NOMO-1 treated with dmso at 0.1 percent for 144 hours (cell line): Measurements from ENCODE around the gene PRADC1.

Experiments used
- DNase-seq: peaks from one replicate; lab custom pipeline; 2025; ENCODE audit not compliant: unreplicated experiment; lab: John Stamatoyannopoulos, UW

The PRADC1 gene

DNA sequence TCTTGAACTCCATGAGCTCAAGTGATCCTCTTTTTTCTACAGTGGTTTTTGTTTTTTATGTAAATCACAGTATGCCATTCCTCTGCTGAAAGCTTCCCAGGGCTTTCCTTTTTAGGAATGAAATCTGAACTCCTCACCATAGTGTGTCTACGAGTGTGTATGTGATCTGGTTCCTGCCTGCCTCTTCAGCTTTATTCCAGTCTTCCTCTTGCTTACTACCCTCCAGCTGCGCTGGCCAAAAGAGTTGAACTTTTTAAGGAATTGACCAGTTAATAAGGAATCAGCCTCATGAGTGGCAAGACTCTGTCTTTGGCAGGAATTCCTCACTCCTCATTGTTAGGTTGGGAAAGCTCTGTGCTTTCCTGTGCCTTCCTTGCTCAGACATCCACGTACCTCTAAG, 5.1 kb upstream of the PRADC1 start:
- no peak for DNase-seq

DNA sequence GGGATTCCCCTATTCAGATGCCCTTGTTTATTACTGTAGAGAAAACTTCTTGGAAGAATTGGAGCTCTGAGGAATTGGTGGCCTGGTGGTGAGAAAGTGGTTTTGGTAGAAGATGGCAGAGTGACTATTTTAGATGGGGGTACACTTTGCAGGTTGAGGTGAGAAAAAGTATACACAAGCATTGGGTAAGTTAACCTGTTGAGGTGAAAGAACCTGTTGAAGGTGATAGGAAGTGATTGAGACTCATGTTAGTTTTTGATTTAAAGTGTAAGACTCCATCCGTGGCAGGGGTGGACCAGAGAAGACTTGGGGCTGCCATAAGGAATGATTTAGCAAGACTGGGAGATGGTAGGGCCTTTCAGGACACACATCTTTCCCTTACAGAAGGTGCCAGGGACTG, 4.1 kb upstream of the PRADC1 start:
- no peak for DNase-seq

DNA sequence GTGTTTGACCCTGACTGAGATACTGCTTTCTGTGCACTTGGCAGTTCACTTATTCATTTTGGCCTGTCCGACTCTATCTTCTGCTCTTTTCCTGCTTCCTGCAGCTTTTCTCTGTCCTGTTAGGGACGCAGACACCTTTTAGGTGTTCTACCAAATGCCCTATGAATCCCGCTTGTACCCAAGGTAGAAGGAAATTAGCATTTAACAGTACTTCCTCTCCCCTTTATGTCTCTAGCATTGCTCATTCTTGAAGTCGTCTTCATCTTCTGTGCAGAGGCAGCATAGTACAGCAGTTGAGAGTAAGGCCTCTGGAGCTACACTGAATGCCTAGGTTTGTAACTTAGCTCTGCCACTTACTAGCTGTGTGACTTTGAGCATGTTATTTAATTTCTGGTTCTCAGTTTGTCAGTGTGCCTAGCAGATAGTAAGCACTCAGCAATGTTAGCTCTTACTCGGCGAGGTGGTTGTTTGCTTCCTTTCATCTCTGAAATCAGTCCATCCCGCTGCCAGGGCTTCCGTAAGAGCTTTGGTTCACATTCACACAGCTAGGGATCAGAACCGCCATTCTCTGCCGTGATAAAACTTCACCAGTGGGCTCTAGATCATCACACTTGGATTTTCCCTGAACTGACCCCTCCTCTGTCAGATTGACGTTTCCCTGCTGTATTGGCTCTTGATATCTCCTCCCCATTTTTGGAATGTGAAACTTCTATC, 2.4 kb upstream of the PRADC1 start:
- no peak for DNase-seq

DNA sequence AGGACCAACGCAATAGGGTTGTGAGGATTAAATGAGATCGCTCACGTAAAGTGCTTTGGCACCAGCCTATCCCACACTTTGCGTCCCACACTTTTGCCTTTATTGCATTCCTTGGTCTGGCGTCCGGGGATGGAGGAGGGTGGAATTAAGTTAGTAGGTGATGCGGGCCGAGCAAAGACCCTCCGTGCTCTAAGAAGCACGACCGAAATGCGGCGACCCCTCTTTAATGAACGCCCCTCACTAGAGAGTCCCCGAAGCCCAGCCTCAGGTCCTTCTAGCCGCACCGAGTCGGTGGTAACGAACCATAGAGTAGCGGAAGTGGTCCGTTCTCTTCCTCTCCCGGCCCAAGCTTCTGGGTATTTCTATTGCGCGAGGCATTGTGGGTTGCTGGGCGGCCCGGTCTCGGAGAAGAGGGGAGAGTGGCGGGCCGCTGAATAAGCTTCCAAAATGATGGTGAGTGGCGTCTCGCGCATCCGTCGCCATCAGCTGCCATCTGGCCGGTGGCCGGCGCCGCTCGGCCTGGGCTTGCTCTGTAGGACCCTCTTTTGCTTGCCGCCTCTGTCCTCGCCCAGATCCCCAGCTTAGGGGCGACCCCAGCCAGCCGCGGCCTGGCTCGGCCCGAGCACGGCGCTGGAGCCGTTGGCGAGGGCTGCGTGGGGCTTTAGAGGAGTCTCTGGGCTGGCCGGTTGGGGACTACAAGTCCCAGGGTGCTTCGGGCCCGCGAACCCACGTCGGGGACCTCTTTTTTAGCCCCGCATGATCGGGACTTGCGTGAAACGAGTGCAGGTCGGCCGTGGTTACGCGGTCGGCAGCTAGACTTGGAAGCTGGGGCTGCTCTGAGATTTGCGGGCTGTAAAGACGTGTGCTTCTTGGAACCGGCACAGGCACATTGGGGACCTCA, 1.1 kb upstream of the PRADC1 start, which contains the start of gene CCT7:
Gene CCT7 (plus strand): TSS at position 377 of the 901 bp plus-strand sequence. CDS start 71 bp downstream, at position 448.
- peak; percentile 79 for DNase-seq

DNA sequence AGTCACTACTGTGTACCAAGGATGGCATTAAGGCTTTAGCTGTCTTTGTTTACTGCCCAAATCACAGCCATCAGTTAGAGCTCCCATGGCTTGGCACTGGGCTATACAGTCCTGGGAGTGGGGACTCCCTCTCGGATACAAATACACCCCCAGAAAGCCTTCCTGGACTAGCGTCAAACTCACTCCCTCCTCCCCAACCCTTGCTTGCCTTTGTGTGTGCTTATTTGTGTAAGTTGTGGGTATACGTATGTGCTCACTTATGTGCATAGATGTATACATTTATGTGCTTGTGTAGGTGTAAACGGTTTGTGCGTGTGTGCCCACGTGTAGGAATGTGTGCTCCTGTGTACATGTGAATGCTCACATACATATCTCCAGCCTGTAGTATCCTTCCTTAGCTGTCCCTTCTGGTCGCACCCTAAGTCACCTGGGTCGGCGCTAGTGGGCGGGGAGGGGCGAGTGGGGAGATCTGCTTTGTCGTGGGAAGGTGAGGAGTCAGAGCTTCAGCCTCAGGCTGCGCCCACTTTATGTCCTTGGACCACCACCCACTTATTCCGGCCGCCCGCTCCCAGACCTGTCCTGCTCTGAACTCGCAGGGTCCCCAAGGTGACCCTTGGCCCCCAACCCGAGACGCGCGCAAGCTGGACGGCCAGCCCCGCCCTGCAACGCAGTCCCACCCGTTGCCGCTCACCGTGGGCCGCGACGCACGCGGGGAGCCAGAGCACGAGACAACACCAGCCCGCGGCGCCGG, 461 bp downstream of the PRADC1 start:
- DNase-seq = no peak

DNA sequence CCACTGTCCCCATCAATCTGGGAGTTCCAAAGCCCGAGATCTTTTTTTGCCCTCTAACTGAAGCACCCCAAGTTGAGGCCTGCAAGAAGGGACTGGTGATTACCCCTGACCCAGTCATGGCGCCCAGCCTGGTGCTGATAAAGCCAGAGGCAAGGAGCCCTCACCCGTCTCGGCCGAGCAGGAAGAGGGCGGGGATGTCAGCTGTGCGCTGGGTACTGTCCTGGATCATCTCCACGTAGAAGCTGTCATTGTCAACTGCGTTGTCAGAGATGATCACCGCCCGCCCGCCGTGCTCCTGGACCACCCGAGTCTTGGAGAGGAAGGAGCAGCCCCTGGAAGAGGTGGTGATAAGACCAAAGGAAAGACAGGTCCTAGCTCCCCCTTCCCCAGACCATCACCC, 4.4 kb downstream of the PRADC1 start:
- DNase-seq = no peak

DNA sequence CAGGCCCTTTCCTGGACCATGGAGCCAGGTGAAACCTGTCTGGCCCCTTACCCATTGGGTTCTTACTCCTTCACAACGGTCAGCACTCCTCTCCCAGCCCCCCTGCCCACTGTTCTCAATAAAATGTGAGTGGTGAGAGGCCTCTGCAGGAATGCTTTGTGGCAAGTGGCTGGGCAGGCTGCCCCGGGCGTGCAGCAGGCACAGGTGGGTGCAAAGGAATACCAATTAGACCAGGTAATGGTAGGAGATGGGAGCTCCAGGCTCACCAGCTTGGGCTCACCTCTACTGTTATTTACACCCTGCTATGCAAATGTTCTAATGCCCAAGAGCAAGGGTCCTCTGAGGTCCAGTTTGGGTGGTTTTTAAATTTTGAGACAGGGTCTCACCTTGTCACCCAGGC, 6.0 kb downstream of the PRADC1 start:
- DNase-seq = no peak

DNA sequence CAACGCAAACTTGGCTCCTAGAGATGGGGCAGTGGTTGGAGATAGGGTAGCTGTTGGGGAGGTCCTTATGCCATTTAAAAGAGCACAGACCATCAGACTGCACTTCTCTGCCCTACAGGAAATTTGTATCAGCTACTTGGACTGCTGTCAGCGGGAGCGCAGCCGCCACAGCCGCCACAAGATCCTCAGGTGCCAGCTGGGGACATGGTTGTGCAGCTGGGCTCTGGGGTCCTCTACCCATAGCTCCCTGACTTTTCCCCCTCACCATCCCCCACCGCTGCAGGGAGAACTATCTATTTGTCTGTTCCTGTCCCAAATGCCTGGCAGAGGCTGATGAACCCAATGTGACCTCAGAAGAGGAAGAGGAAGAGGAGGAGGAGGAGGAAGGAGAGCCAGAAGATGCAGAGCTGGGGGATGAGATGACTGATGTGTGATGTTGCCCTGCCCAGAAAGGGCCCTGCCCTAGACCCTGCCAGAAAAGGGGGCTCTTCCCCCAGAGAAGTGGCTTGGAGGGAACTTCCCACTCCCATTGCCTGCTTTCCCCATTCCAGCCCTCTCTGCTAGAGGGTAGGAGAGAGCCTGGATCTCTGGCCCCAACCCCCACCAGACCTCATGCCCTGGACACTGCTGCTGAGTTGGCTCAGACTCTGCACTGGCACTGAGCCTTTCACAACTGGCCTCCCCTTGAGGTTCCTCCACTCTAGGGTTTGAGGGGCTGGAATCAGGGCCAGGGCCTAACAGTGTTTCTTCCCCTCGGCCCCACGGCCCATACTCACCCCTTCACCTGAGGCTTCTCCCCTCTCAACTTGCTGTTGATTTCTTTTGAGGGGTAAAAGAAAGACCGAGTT, 7.3 kb downstream of the PRADC1 start:
- no peak for DNase-seq

DNA sequence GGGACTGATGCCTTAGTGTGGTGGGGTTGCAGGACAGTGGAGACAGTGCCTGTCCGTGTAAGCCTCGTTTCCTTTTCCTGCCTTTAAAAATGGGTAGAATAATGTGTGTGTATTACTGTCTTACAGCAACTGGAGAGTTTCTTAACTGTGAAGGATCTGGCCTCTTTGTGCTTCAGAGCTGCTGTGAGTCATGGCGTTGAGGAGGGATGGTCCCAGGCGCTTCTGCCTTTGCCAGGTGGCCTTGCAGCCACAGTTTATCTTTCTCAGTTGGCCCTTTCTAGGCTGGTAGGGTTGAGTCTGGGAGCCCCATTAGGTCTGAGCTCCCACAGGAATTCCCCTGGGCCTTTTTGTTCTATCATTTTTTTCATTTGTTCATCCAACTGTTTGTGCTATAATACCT, 9.2 kb downstream of the PRADC1 start:
- no peak for DNase-seq

DNA sequence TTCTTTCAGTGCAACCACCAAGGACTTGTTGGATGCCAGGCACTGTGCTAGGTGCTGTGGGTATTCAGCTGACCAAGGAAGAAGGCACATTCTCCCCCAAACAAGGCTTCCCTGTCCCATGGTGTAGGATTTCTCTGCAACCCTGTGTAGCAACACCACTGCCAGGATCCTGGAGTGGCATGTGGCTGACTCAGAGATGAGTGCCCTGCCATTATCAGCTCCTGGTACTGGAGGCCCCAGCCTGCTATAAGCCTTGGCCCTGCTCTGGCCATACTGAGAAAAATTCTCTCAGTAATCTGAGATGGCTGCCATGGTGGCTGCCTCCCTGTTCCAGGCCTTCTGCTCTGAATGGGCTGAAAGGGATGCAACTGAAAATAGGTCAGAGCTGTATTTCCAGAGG, 14.7 kb downstream of the PRADC1 start:
- no peak for DNase-seq

DNA sequence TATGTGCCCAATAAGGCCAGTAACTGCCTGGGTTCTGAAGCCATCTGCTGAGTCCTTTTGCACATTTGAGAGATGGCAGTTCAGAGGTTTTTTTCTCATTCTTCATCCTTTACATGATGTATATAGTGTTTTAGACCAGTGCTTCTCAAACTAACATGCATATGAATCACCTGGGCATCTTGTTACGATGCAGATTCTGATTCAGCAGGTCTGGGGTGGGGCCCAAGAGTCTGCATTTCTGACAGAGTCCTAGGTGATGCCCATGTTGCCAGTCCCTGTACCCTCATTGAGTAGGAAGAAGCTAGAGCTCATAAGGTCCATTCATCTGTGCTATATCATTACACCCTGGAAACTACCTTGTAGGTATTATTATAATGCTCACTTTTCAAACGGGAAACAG, 15.2 kb downstream of the PRADC1 start:
- no peak for DNase-seq

DNA sequence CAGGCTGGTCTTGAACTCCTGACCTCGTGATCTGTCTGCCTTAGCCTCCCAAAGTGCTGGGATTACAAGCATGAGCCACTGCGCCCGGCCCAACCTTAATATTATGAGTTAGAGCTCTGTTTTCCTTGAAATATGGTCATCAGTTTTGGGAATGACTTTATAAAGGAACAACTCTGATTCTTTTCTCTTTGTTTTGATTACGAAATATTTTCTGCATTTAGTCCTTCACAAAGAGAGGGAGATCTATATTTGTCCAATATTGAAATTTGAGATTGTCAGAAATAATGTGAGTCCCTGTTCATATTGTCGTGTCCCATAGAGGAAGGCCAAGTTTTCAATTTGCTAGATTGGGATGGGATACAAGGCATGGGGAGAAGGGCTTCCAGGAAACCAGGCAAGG, 15.9 kb downstream of the PRADC1 start:
- DNase-seq = no peak

DNA sequence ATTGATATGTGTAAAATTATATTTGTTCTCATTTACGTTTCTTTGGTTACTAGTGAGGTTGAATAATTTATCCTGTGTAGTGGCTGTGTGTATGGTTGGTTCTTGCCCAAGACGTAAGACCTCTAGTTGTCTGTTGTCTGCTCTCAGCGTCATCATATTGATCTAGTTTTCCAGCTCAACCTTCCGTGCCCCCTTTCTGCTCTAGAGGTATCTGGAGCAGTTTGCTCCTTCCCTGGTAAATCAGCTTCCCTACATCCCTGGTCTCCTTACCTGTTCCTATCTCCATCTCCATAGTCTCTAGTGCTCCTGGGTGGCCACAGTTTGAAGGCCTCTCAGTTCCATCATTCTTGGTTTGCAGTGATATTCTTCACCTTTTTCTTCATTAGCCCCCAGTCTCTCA, 17.8 kb downstream of the PRADC1 start:
- no peak for DNase-seq

DNA sequence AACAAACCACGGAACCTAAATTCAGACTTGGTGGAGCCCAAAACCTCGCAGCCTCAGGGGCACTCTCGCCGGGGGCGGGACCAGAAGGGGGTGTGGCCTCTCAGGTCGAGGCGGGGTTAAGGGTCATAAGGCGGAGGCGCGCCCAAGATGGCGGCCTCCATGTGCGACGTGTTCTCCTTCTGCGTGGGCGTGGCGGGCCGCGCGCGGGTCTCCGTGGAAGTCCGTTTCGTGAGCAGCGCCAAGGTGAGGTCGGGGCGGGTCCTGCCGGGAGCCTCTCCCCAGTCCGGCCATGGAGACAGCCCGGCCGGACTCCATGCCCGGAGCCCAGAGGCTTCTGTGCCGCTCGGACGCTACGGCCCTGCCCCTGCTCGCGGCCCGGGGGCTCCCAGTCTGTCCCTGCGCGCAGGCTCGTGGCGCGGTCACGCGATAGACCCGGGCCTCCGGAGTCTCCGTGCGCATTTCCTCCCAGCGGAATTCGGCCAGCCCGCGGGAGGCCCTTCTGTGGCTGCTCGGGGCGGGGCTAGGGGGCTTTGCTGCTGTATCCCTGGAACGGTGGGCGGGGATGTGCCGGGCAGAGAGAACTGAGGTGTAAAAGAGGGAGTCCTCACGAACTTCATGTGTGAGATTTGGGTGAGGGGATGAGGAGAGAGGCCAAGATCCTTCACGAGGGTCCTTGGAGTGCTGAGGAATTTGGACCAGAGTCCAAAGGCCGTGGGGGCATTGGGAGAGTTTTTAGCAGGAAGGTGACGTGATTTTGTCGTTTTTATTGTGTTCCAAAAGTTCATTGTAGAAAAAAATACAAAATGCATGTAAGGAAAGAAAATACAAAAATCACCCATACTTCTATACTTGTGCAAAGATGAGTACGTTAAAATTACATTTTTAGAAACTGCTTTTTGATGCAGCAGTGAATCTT, 18.7 kb downstream of the PRADC1 start, which contains the start of gene SMYD5:
Gene SMYD5 (plus strand): TSS at position 126 of the 916 bp plus-strand sequence. CDS start 22 bp downstream, at position 148.
- peak; percentile 75 for DNase-seq

DNA sequence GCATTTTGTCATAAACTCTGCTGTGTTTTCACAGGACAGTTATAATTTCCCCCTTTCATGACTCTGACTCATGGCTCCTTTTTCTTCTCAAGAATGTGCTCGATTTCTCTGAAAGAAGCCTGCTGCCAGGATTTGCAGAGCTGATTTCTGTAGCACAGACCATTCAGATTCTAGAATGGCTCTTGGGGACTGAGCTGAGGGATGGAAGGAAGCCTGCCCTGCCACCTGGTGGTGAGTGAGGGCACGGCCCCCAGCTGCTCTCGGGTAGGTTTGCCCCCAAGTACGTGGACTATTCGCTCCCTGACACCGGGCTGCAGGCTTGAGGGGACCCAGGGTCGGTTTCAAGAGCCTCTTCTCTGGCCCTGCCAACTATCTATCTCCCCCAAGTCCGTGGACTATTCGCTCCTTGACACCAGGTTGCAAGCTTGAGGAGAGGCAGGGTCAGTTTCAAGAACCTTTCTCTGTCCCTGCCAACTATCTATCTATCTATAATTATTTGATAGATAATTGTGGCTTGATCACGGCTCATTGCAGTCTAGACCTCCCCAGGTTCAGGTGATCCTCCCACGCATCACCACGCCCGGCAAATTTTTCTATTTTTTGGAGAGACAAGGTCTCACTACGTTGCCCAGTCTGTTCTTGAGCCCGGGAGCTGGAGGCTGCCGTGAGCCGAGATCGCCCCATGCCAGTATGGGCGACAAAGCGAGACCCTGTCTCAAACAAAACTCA, 20.4 kb downstream of the PRADC1 start:
- DNase-seq = peak; percentile 57

DNA sequence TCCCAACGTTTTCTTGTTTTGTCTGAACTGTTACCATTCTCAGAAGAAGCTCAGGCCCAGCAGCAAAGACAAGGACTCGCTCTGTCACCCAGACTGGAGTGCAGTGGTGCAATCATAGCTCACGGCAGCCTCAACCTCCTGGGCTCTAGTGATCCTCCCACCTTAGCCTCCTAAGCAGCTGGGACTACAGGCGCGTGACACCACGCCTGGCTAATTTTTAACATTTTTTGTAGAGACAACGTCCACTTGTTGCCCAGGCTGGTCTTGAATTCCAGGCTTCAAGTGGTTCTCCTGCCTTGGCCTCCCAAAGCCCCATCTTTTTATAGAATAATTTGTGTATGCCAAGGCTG, 21.0 kb downstream of the PRADC1 start:
- DNase-seq = no peak

DNA sequence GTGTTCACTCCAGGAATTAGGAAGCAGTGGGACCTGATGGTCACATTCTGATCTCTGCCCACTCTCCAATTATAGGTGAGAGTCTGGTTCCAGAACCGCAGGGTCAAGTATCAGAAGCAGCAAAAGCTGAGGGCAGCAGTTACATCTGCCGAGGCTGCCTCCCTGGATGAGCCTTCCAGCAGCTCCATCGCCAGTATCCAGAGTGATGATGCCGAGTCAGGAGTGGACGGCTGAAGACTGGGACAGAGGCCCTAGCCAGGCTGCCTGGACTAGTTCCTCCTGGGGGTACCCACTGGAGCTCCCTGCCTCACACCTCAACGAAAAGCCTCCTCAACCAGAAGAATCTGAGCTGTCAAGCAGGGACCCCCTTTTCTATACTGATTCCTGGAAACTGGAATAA, 22.3 kb downstream of the PRADC1 start:
- no peak for DNase-seq

DNA sequence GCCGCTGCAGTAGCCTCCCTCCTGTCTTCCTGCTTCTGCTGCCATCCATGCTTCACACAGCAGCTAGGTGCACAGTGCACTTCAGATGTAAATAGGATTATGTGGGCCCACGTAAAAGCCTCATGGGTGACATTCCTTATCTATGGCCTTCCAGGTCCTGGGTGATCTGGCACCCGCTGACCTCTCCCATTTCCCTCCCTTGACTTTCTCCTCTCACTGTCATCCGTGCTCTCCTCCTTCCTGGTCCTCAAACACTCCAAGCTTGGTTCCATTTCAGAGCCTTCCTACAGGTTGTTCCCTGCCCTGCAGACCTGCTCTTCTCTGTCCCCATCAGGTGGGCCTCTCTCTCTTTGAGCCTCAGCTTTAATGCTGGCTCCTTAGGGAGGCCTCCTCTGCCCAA, 23.0 kb downstream of the PRADC1 start:
- no peak for DNase-seq

DNA sequence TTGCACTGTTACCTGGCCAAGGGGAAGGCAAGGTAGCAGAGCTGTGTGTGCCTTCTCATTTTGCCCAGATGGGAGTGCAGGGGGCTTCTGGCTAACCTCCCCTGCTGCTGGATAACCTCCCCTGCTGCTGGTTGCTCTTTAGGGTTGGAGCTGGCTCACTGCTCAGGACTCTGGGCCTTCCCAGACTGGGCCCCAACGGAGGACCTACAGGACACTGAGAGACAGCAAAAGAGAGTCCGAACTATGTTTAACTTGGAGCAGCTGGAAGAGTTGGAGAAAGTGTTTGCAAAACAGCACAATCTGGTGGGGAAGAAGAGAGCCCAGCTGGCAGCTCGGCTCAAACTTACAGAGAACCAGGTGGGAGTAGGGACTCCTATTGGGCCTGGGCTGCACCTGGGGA, 24.8 kb downstream of the PRADC1 start:
- DNase-seq = no peak
